ENCODE data around the gene PPP1R13B. TPM values are rescaled to one million over a fixed set of nuclear protein-coding genes. Genes with fewer than 3 reads are reported as not detected.
"Not testable (repeated sequence)": the region's sequence is repeated elsewhere in the genome, so short reads cannot be mapped to it uniquely, and the experiment has no call there.

PPP1R13B gene
- total RNA-seq, 1 donor from 2014 or later = 2.5 TPM

DNA sequence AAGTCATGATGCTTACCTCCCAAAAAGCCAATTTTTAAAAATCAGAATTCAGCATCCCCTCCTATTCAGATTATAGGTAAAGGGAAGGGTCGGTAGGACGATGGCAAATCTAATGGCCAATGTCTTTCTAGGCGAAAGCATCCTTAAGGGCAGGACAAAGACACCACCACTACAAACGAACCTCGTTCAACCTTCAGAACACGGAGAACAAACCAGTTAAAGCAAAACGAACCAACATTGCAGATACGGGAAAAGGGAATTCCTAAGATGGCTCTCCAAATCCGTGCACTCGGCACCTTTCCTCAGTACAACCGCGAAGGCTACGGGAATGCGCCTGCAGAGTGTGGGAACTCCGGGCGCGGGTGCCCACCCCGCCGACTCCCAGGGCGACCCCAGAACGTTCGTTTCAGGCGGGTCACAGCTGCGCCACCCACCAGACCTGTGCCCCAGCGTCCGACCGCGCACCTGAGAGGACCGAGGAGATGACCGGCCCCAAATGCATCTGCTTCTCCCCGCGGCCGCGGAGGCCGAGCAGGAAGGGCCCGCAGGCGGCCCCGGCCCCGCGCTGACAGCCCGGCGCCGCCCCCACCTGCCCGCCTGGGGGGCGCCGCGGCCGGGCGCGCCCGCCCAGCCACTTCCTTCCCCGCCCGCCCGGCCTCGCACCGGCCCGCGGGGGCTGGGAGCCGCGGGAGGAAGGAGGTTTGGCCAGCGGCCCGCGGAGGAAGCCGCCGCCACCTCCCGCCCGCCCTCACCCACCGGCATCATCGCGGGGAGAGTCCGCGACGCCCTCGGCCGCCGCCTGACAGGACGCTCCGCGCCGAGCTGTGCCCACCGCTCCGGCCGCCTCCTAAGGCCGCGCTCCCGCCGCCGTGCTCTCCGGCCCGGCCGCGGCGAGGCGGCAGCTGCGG, 578 bp downstream of the PPP1R13B start:
- Histone ChIP-seq H4K20me1 (ENCODE audit: low read depth) (peaks cover 15% of the 10 kb centered on the region), H3K4me2 (peak overlapping the region; percentile 99), H3K79me2 (ENCODE audit: low read depth) (no peaks in the 10 kb centered on the region), H2AFZ (replicated peaks) (peak overlapping the region; percentile 51), H3K4me3 (peak overlapping the region; percentile 74), H3F3A (ENCODE audit: low read depth) (peaks cover 24% of the 10 kb centered on the region), H3K9ac (no peak overlapping the region), H3K27ac (no peak overlapping the region), H3K4me1 (peaks cover 6% of the 10 kb centered on the region), H3K36me3 (no peaks in the 10 kb centered on the region), H3K9me3 (ENCODE audit: low read depth) (no peaks in the 10 kb centered on the region), H3K27me3 (peaks cover 52% of the 10 kb centered on the region)
- DNase-seq (ENCODE audit: low spot score) = peak; percentile 63
- H3K36me3 Mint-ChIP-seq = no peaks in the 10 kb centered on the region
- peak; percentile 77 for TF ChIP-seq EZH2 (IDR thresholded peaks at IDR 0.05)
- TF ChIP-seq, protein P1, sequence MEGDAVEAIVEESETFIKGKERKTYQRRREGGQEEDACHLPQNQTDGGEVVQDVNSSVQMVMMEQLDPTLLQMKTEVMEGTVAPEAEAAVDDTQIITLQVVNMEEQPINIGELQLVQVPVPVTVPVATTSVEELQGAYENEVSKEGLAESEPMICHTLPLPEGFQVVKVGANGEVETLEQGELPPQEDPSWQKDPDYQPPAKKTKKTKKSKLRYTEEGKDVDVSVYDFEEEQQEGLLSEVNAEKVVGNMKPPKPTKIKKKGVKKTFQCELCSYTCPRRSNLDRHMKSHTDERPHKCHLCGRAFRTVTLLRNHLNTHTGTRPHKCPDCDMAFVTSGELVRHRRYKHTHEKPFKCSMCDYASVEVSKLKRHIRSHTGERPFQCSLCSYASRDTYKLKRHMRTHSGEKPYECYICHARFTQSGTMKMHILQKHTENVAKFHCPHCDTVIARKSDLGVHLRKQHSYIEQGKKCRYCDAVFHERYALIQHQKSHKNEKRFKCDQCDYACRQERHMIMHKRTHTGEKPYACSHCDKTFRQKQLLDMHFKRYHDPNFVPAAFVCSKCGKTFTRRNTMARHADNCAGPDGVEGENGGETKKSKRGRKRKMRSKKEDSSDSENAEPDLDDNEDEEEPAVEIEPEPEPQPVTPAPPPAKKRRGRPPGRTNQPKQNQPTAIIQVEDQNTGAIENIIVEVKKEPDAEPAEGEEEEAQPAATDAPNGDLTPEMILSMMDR (IDR thresholded peaks at IDR 0.05) = no peak
- peak; percentile 81 for TF ChIP-seq EZH2phosphoT487 (IDR thresholded peaks at IDR 0.05)
- peaks cover 14% of the 10 kb centered on the region for H3K4me1 Mint-ChIP-seq
- no peak overlapping the region for H3K27ac Mint-ChIP-seq
- H3K27me3 Mint-ChIP-seq (ENCODE audit: insufficient read depth, low read depth) = peaks cover 32% of the 10 kb centered on the region
- H3K4me3 Mint-ChIP-seq = peak overlapping the region; percentile 89
- no peaks in the 10 kb centered on the region for H3K9me3 Mint-ChIP-seq

DNA sequence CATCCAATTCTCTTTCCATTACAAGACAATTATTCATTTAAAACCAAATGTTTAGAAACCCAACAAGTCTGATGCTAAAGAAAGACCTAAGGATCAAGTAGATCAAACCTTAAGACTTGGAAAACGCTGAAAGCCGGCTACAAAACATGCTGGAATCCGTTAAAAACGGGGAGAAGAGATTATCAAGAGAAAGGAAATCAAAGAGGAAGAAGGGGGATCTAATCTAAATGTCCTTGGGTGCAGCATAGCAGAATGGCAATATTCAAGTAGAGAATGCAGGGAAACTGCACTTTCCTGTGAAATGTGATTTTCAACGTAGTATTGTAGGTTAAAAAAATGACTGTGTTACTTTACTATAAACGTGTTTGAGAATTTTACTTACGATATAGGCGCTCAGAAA, 1.3 kb downstream of the PPP1R13B start:
- Histone ChIP-seq H3F3A (ENCODE audit: low read depth) (peaks cover 24% of the 10 kb centered on the region), H3K4me1 (peaks cover 6% of the 10 kb centered on the region), H3K27me3 (peaks cover 52% of the 10 kb centered on the region), H2AFZ (replicated peaks) (no peak overlapping the region), H3K9me3 (ENCODE audit: low read depth) (no peaks in the 10 kb centered on the region), H3K4me3 (peak overlapping the region; percentile 74), H3K36me3 (no peaks in the 10 kb centered on the region), H3K9ac (no peak overlapping the region), H4K20me1 (ENCODE audit: low read depth) (peaks cover 15% of the 10 kb centered on the region), H3K79me2 (ENCODE audit: low read depth) (no peaks in the 10 kb centered on the region), H3K4me2 (peak overlapping the region; percentile 99), H3K27ac (no peak overlapping the region)
- no peak overlapping the region for H3K27ac Mint-ChIP-seq
- H3K9me3 Mint-ChIP-seq = no peaks in the 10 kb centered on the region
- TF ChIP-seq EZH2phosphoT487 (IDR thresholded peaks at IDR 0.05) = peak; percentile 65
- TF ChIP-seq EZH2 (IDR thresholded peaks at IDR 0.05) = peak; percentile 64
- TF ChIP-seq, protein P1 (IDR thresholded peaks at IDR 0.05) = no peak
- no peak for DNase-seq (ENCODE audit: low spot score)
- no peaks in the 10 kb centered on the region for H3K36me3 Mint-ChIP-seq
- H3K4me1 Mint-ChIP-seq = peaks cover 14% of the 10 kb centered on the region
- H3K4me3 Mint-ChIP-seq = peak overlapping the region; percentile 89
- peaks cover 32% of the 10 kb centered on the region for H3K27me3 Mint-ChIP-seq (ENCODE audit: insufficient read depth, low read depth)

DNA sequence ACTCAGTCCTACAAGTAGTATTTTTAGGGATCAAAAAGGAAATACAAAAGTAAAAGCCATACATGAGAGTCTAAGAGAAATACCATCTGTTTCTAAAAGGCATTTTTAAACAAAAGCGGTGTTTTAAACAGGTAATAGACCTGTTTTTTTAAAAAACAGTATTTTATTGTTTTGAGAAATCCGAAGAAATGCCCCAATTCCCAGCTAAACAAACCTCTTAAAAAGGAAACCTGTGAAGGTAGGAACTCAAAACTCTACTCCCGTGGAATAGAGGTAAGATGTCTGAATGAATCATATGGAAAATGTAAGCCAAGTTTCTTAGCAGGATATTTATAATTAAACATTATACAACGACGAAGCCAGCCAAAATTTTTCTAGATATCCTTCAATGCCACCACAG, 2.0 kb downstream of the PPP1R13B start:
- peaks cover 15% of the 10 kb centered on the region for H4K20me1 ChIP-seq (ENCODE audit: low read depth)
- Mint-ChIP-seq H3K27ac (no peak overlapping the region), H3K4me3 (no peak overlapping the region), H3K27me3 (ENCODE audit: insufficient read depth, low read depth) (peaks cover 32% of the 10 kb centered on the region), H3K9me3 (no peaks in the 10 kb centered on the region), H3K4me1 (peaks cover 14% of the 10 kb centered on the region), H3K36me3 (no peaks in the 10 kb centered on the region)
- H3K4me2 ChIP-seq = no peak overlapping the region
- H3K27ac ChIP-seq = no peak overlapping the region
- H3K9me3 ChIP-seq (ENCODE audit: low read depth) = no peaks in the 10 kb centered on the region
- no peak overlapping the region for H2AFZ ChIP-seq (replicated peaks)
- H3K27me3 ChIP-seq = peaks cover 52% of the 10 kb centered on the region
- H3K79me2 ChIP-seq (ENCODE audit: low read depth) = no peaks in the 10 kb centered on the region
- H3K4me1 ChIP-seq = peaks cover 6% of the 10 kb centered on the region
- peaks cover 24% of the 10 kb centered on the region for H3F3A ChIP-seq (ENCODE audit: low read depth)
- no peak overlapping the region for H3K9ac ChIP-seq
- no peak for DNase-seq (ENCODE audit: low spot score)
- TF ChIP-seq, protein P1 (IDR thresholded peaks at IDR 0.05) = no peak
- TF ChIP-seq EZH2 (IDR thresholded peaks at IDR 0.05) (no peak), EZH2phosphoT487 (IDR thresholded peaks at IDR 0.05) (no peak)
- no peak overlapping the region for H3K4me3 ChIP-seq
- H3K36me3 ChIP-seq = no peaks in the 10 kb centered on the region

DNA sequence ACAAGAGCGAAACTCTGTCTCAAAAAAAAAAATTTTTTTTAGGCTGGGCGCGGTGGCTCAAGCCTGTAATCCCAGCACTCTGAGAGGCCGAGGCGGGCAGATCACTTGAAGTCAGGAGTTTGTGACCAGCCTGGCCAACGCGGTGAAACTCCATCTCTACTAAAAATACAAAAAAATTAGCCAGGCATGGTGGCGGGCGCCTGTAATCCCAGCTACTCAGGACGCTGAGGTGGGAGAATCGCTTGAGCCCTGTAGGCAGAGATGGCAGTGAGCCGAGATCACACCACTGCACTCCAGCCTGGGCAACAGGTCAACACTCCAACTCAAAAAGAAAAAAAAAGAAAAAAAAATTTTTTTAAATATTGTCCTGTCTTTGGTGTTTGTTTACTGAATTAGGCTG, 6.1 kb downstream of the PPP1R13B start:
- not testable (repeated sequence) for H3K79me2 ChIP-seq (ENCODE audit: low read depth); H3K4me1 Mint-ChIP-seq; H3K36me3 Mint-ChIP-seq; H3K27ac Mint-ChIP-seq; DNase-seq (ENCODE audit: low spot score); H3K9ac ChIP-seq; H3K36me3 ChIP-seq; H3K27ac ChIP-seq; H3F3A ChIP-seq (ENCODE audit: low read depth); H3K4me3 ChIP-seq; H2AFZ ChIP-seq (replicated peaks); H3K4me2 ChIP-seq; H3K9me3 Mint-ChIP-seq; H3K4me1 ChIP-seq; H3K9me3 ChIP-seq (ENCODE audit: low read depth); H3K4me3 Mint-ChIP-seq; H4K20me1 ChIP-seq (ENCODE audit: low read depth)
- peaks cover 16% of the 10 kb centered on the region for H3K27me3 Mint-ChIP-seq (ENCODE audit: insufficient read depth, low read depth)
- peaks cover 21% of the 10 kb centered on the region for H3K27me3 ChIP-seq
